HepG2 (cell line): ENCODE data around the gene NEURL1B. TPM values are rescaled to one million over a fixed set of nuclear protein-coding genes. Genes with fewer than 3 reads are reported as not detected.
A peak's percentile ranks its signal among the peaks of the same experiment; 100 is the strongest.

Experiments used
- CBFB ChIP-seq: sonication (generic); formaldehyde crosslinking; IDR thresholded peaks from 2 replicates; pipeline ENCODE4 v1.4.0; 2020; ENCODE audit warnings: missing genetic modification reagents
- ETV6 ChIP-seq: sonication (generic); formaldehyde crosslinking; conservative IDR thresholded peaks from 2 replicates; pipeline ENCODE4 v1.4.0; 2020; ENCODE audit warnings: missing genetic modification reagents
- KDM5B ChIP-seq: sonication (generic); formaldehyde crosslinking; IDR thresholded peaks from 2 replicates; pipeline ENCODE4 v1.4.0; 2020; ENCODE audit warnings: missing genetic modification reagents, mild to moderate bottlenecking, borderline replicate concordance
- MED13 ChIP-seq: sonication (generic); formaldehyde crosslinking; IDR thresholded peaks from 2 replicates; pipeline ENCODE4 v1.5.0; 2020; ENCODE audit warnings: missing genetic modification reagents
- NKX3-1 ChIP-seq: sonication (generic); formaldehyde crosslinking; IDR thresholded peaks from 2 replicates; pipeline ENCODE4 v1.5.0; 2020; ENCODE audit warnings: missing genetic modification reagents
- NRL ChIP-seq: sonication (generic); formaldehyde crosslinking; IDR thresholded peaks from 2 replicates; pipeline ENCODE4 v1.5.0; 2020; ENCODE audit warnings: missing genetic modification reagents, mild to moderate bottlenecking, moderate library complexity, borderline replicate concordance
- SRF ChIP-seq: IDR thresholded peaks from 2 replicates; pipeline ENCODE4 v1.6.1; 2011; ENCODE audit warnings: mild to moderate bottlenecking, low read depth, low read length, moderate library complexity
- ZBTB1 ChIP-seq: sonication (generic); formaldehyde crosslinking; IDR thresholded peaks from 2 replicates; pipeline ENCODE4 v1.4.0; 2020; ENCODE audit warnings: missing genetic modification reagents, borderline replicate concordance
- ZMYM3 ChIP-seq: sonication (generic); formaldehyde crosslinking; IDR thresholded peaks from 2 replicates; pipeline ENCODE4 v1.5.1; 2020; ENCODE audit warnings: mild to moderate bottlenecking, missing genetic modification reagents
- ZNF10 ChIP-seq: sonication (generic); formaldehyde crosslinking; IDR thresholded peaks from 2 replicates; pipeline ENCODE4 v1.4.0; 2020; ENCODE audit warnings: mild to moderate bottlenecking, low read depth, missing genetic modification reagents, borderline replicate concordance
- ZNF124 ChIP-seq: sonication (generic); formaldehyde crosslinking; IDR thresholded peaks from 2 replicates; pipeline ENCODE4 v1.4.0; 2020; ENCODE audit warnings: missing genetic modification reagents
- ZNF234 ChIP-seq: sonication (generic); formaldehyde crosslinking; conservative IDR thresholded peaks from 2 replicates; pipeline ENCODE4 v1.5.1; 2020; ENCODE audit warnings: mild to moderate bottlenecking, missing genetic modification reagents
- ZNF329 ChIP-seq: sonication (generic); formaldehyde crosslinking; IDR thresholded peaks from 2 replicates; pipeline ENCODE4 v1.9.0; 2021; ENCODE audit warnings: low read depth, mild to moderate bottlenecking, missing genetic modification reagents
- ZNF335 ChIP-seq: sonication (generic); formaldehyde crosslinking; IDR thresholded peaks from 2 replicates; pipeline ENCODE4 v1.4.0; 2020; ENCODE audit warnings: missing genetic modification reagents
- ZNF652 ChIP-seq: IDR thresholded peaks from 2 replicates; pipeline ENCODE4 v1.6.1; 2016; ENCODE audit warnings: low read depth, borderline replicate concordance
- ZNF687 ChIP-seq: sonication (generic); formaldehyde crosslinking; IDR thresholded peaks from 2 replicates; pipeline ENCODE4 v1.5.1; 2020; ENCODE audit warnings: mild to moderate bottlenecking, missing genetic modification reagents, moderate library complexity
- ZNF749 ChIP-seq: sonication (generic); formaldehyde crosslinking; IDR thresholded peaks from 2 replicates; pipeline ENCODE4 v1.8.0; 2022; ENCODE audit warnings: mild to moderate bottlenecking, missing genetic modification reagents, moderate library complexity, borderline replicate concordance
- polyA plus RNA-seq, 8 experiments: library from polyadenylated mRNA; depleted of rRNA in 3 of 8; stranded (reverse) in 7 of 8; unstranded in 1 of 8; fragments of >200 nt; fragmentation: Illumina TruSeq in 4 of 8; extraction: Trizol in 4 of 8; gene quantifications; 2 replicates each; pipeline versions ENCODE4 v1.2.1 to v1.2.3, GENCODE V29; 2011 to 2016; ENCODE audit warnings: low read depth in 4 of 8, missing spikeins in 1 of 8, mixed read lengths in 1 of 8; ENCODE audit not compliant: insufficient read depth in 1 of 8
- total RNA-seq, 5 experiments: library from RNA; depleted of rRNA; stranded (reverse); fragments of >200 nt; fragmentation: Illumina TruSeq; extraction: Trizol; gene quantifications; 2 replicates each; pipeline ENCODE4 v1.2.3, GENCODE V29; 2016; ENCODE audit warnings: low read depth in 1 of 5
- TF ChIP-seq, protein P1 (sequence below): sonication (generic); IDR thresholded peaks from 2 replicates; pipeline ENCODE4 v1.6.1; 2016; ENCODE audit warnings: low read depth, borderline replicate concordance
- TF ChIP-seq, protein P2 (sequence below): sonication (generic); formaldehyde crosslinking; IDR thresholded peaks from 2 replicates; pipeline ENCODE4 v1.4.0; 2020; ENCODE audit warnings: missing genetic modification reagents, borderline replicate concordance

Gene NEURL1B
- total and polyA plus RNA-seq, 2 of the 13 experiments (the other 11 are each of a cell fraction or from before 2014, with no cell fraction given): 0.09 to 0.13 TPM

DNA sequence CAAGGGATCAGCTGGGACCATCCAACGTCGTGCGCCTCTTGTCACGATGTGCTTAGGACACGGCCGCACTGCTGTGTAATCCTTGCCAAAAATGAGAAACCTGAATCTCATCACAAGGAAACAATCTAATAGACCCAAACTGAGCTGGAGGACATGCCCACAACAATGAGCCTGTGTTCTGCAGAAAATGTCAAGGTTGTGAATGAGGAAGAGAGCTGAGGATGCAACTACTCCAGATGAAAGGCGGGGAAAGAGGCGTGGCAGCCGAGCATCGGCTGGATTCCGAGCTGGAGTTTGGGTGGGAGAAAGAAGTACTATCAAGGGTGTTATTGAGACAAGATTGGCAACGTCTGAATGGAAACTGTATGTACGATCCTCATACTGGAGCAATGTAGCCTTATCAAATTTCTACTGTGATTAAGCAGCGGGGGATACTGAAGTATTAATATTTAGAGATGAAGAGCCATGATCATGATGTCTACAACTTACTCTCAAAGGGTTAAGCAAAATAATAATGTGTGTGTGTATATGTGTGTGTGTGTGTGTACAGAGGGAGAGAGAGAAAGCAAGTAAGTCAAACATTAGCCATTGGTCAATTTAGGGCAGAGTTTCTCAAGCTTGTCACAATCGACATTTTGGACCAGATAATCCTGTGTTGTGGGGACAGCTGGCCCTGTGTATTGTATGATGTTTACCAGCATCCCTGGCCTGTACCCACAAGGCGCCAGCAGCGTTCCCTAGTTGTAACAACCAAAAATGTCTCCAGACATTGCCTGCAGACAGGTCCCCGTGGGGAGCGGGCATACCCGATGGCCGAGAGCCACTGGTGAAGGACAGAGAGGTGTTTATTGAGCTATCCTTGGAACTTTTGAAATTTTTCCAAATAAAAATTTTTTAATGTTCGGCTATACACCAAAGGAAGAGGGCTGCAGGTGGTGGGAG lies 83.5 kb downstream of the NEURL1B start (continued):
- TF ChIP-seq ZNF687 (CRISPR knock-in tag) (no peak), ZNF10 (CRISPR knock-in tag) (no peak), MED13 (CRISPR knock-in tag) (no peak), ZMYM3 (0 out of 2 replicates have a peak, but pooled peaks have one; percentile 24), ZBTB1 (CRISPR knock-in tag) (no peak), ZNF329 (CRISPR knock-in tag) (no peak), SRF (no peak), CBFB (no peak), ZNF335 (CRISPR knock-in tag) (no peak), KDM5B (CRISPR knock-in tag) (no peak), ZNF749 (CRISPR knock-in tag) (no peak), ZNF652 (CRISPR knock-in tag) (peak; percentile 99), ETV6 (no peak), ZNF234 (CRISPR knock-in tag) (no peak), NRL (CRISPR knock-in tag) (no peak), ZNF124 (CRISPR knock-in tag) (no peak), NKX3-1 (CRISPR knock-in tag) (no peak)
- TF ChIP-seq, protein P1, sequence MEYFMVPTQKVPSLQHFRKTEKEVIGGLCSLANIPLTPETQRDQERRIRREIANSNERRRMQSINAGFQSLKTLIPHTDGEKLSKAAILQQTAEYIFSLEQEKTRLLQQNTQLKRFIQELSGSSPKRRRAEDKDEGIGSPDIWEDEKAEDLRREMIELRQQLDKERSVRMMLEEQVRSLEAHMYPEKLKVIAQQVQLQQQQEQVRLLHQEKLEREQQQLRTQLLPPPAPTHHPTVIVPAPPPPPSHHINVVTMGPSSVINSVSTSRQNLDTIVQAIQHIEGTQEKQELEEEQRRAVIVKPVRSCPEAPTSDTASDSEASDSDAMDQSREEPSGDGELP: peak; percentile 61; the same call in 1 of the 2 replicates
- TF ChIP-seq, protein P2, sequence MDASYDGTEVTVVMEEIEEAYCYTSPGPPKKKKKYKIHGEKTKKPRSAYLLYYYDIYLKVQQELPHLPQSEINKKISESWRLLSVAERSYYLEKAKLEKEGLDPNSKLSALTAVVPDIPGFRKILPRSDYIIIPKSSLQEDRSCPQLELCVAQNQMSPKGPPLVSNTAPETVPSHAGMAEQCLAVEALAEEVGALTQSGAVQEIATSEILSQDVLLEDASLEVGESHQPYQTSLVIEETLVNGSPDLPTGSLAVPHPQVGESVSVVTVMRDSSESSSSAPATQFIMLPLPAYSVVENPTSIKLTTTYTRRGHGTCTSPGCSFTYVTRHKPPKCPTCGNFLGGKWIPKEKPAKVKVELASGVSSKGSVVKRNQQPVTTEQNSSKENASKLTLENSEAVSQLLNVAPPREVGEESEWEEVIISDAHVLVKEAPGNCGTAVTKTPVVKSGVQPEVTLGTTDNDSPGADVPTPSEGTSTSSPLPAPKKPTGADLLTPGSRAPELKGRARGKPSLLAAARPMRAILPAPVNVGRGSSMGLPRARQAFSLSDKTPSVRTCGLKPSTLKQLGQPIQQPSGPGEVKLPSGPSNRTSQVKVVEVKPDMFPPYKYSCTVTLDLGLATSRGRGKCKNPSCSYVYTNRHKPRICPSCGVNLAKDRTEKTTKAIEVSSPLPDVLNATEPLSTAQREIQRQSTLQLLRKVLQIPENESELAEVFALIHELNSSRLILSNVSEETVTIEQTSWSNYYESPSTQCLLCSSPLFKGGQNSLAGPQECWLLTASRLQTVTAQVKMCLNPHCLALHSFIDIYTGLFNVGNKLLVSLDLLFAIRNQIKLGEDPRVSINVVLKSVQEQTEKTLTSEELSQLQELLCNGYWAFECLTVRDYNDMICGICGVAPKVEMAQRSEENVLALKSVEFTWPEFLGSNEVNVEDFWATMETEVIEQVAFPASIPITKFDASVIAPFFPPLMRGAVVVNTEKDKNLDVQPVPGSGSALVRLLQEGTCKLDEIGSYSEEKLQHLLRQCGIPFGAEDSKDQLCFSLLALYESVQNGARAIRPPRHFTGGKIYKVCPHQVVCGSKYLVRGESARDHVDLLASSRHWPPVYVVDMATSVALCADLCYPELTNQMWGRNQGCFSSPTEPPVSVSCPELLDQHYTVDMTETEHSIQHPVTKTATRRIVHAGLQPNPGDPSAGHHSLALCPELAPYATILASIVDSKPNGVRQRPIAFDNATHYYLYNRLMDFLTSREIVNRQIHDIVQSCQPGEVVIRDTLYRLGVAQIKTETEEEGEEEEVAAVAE (CRISPR knock-in tag): no peak
